WTC11 (cell line): ENCODE data around the gene ULK4. TPM values are rescaled to one million over a fixed set of nuclear protein-coding genes. Genes with fewer than 3 reads are reported as not detected.

Experiments
- ATAC-seq: fragments of 200-7000 bp; cut with Tn5 transposase; 2 replicates; pipeline ENCODE4 v1.10.0; 2021; ENCODE audit warnings: mild to moderate bottlenecking, moderate library complexity
- CTCF ChIA-PET: fragments of 300-600 bp; sonication (Branson Sonifier 250); formaldehyde crosslinking; loops from one replicate; lab custom pipeline; 2021; ENCODE audit warnings: antibody characterized with exemption; lab: Charles Lee
- POLR2A ChIA-PET: fragments of 350-600 bp; sonication (Branson Sonifier 250); formaldehyde crosslinking; loops from one replicate; lab custom pipeline; 2021; ENCODE audit warnings: antibody characterized with exemption; lab: Charles Lee
- DNase-seq: peaks from one replicate; pipeline ENCODE4 v3.0.0; 2021; ENCODE audit warnings: low spot score
- H3K27ac Mint-ChIP-seq: 2 replicates; pipeline ENCODE4 v1.8.0; 2021; ENCODE audit warnings: mixed read lengths
- H3K27me3 Mint-ChIP-seq: 2 replicates; pipeline ENCODE4 v1.8.0; 2021; ENCODE audit warnings: low read depth, mild to moderate bottlenecking, moderate library complexity, mixed read lengths
- H3K36me3 Mint-ChIP-seq: 2 replicates; pipeline ENCODE4 v1.8.0; 2021; ENCODE audit warnings: mixed read lengths
- H3K4me1 Mint-ChIP-seq: 2 replicates; pipeline ENCODE4 v1.8.0; 2022; ENCODE audit warnings: mixed read lengths
- H3K4me3 Mint-ChIP-seq: 2 replicates; pipeline ENCODE4 v1.8.0; 2021; ENCODE audit warnings: mild to moderate bottlenecking, moderate library complexity, mixed read lengths
- H3K9me3 Mint-ChIP-seq: 2 replicates; pipeline ENCODE4 v1.8.0; 2021; ENCODE audit warnings: mixed read lengths
- ATF3 ChIP-seq: sonication (generic); formaldehyde crosslinking; conservative IDR thresholded peaks from 2 replicates; pipeline ENCODE4 v1.8.1; 2022; ENCODE audit warnings: mild to moderate bottlenecking, missing genetic modification reagents
- CREB1 ChIP-seq: sonication (generic); formaldehyde crosslinking; IDR thresholded peaks from 2 replicates; pipeline ENCODE4 v1.8.0; 2023; ENCODE audit warnings: mild to moderate bottlenecking, missing genetic modification reagents
- CTCF ChIP-seq: fragments of 200-600 bp; IDR thresholded peaks from 2 replicates; pipeline ENCODE4 v1.8.0; 2022; ENCODE audit warnings: antibody characterized with exemption
- HMGA2 ChIP-seq: fragments of 250-450 bp; sonication (Bioruptor Pico); IDR thresholded peaks from 2 replicates; pipeline ENCODE4 v1.4.0; 2021; ENCODE audit warnings: mild to moderate bottlenecking, moderate library complexity
- MLX ChIP-seq: sonication (generic); formaldehyde crosslinking; IDR thresholded peaks from 2 replicates; pipeline ENCODE4 v1.8.1; 2023; ENCODE audit warnings: mild to moderate bottlenecking, missing genetic modification reagents, moderate library complexity
- NR2C2 ChIP-seq: sonication (generic); formaldehyde crosslinking; IDR thresholded peaks from 2 replicates; pipeline ENCODE4 v1.8.0; 2022; ENCODE audit warnings: mild to moderate bottlenecking, missing genetic modification reagents
- NR3C1 ChIP-seq: sonication (generic); formaldehyde crosslinking; conservative IDR thresholded peaks from 2 replicates; pipeline ENCODE4 v1.8.1; 2023; ENCODE audit warnings: low read depth, mild to moderate bottlenecking, missing genetic modification reagents
- OVOL2 ChIP-seq: fragments of 250-450 bp; sonication (Bioruptor Pico); IDR thresholded peaks from 2 replicates; pipeline ENCODE4 v1.9.0; 2021; ENCODE audit warnings: mild to moderate bottlenecking, borderline replicate concordance
- PRRX2 ChIP-seq: fragments of 250-450 bp; sonication (Bioruptor Pico); IDR thresholded peaks from 2 replicates; pipeline ENCODE4 v1.8.0; 2021; ENCODE audit warnings: mild to moderate bottlenecking
- RELA ChIP-seq: sonication (generic); formaldehyde crosslinking; IDR thresholded peaks from 2 replicates; pipeline ENCODE4 v1.8.1; 2022; ENCODE audit warnings: missing genetic modification reagents, mild to moderate bottlenecking, borderline replicate concordance
- USF2 ChIP-seq: sonication (generic); formaldehyde crosslinking; IDR thresholded peaks from 2 replicates; pipeline ENCODE4 v1.8.1; 2023; ENCODE audit warnings: mild to moderate bottlenecking, missing genetic modification reagents, moderate library complexity
- ZNF263 ChIP-seq: sonication (generic); formaldehyde crosslinking; IDR thresholded peaks from 2 replicates; pipeline ENCODE4 v1.8.1; 2022; ENCODE audit warnings: low read depth, mild to moderate bottlenecking, moderate library complexity, missing genetic modification reagents
- ZNF281 ChIP-seq: sonication (generic); formaldehyde crosslinking; IDR thresholded peaks from 2 replicates; pipeline ENCODE4 v1.8.0; 2023; ENCODE audit warnings: mild to moderate bottlenecking, missing genetic modification reagents
- ZNF425 ChIP-seq: fragments of 250-450 bp; sonication (Bioruptor Pico); conservative IDR thresholded peaks from 2 replicates; pipeline ENCODE4 v1.9.0; 2021; ENCODE audit warnings: mild to moderate bottlenecking
- total RNA-seq: library from RNA; stranded (reverse); gene quantifications from 3 replicates; pipeline ENCODE4 v1.2.3, GENCODE V29; 2021
- TF ChIP-seq, protein P1 (sequence below): sonication (generic); formaldehyde crosslinking; IDR thresholded peaks from 2 replicates; pipeline ENCODE4 v1.8.1; 2022; ENCODE audit warnings: low read depth, missing genetic modification reagents, borderline replicate concordance
- TF ChIP-seq, protein P2 (sequence below): fragments of 250-450 bp; sonication (Bioruptor Pico); IDR thresholded peaks from 2 replicates; pipeline ENCODE4 v1.9.0; 2021; ENCODE audit warnings: mild to moderate bottlenecking

ULK4 gene
- total RNA-seq, 1 experiment from 2014 or later: 9.2 TPM

- Mint-ChIP-seq H3K27me3 (no peaks in the 10 kb centered on the region), H3K36me3 (0 out of 2 replicates have a peak, but pooled peaks cover 3% of the 10 kb centered on the region), H3K4me1 (no peaks in the 10 kb centered on the region), H3K27ac (no peak overlapping the region), H3K4me3 (no peak overlapping the region), H3K9me3 (peaks cover 8% of the 10 kb centered on the region; the same call in 1 of the 2 replicates)
- DNase-seq: no peak
- ChIA-PET CTCF (no interaction called here), POLR2A (interaction anchor here (0.6 kb wide), 1 partner anchor 89 kb away, joined by 3 read pairs; no protein-coding TSS in a partner anchor)
- ATAC-seq: no peak
- TF ChIP-seq, protein P1, sequence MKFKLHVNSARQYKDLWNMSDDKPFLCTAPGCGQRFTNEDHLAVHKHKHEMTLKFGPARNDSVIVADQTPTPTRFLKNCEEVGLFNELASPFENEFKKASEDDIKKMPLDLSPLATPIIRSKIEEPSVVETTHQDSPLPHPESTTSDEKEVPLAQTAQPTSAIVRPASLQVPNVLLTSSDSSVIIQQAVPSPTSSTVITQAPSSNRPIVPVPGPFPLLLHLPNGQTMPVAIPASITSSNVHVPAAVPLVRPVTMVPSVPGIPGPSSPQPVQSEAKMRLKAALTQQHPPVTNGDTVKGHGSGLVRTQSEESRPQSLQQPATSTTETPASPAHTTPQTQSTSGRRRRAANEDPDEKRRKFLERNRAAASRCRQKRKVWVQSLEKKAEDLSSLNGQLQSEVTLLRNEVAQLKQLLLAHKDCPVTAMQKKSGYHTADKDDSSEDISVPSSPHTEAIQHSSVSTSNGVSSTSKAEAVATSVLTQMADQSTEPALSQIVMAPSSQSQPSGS (CRISPR knock-in tag): no peak
- TF ChIP-seq NR3C1 (CRISPR knock-in tag) (no peak), ZNF425 (CRISPR knock-in tag) (no peak), ZNF281 (CRISPR knock-in tag) (no peak), CTCF (no peak), NR2C2 (CRISPR knock-in tag) (no peak), PRRX2 (CRISPR knock-in tag) (no peak), OVOL2 (CRISPR knock-in tag) (no peak), ATF3 (CRISPR knock-in tag) (no peak), CREB1 (CRISPR knock-in tag) (no peak), RELA (CRISPR knock-in tag) (no peak), ZNF263 (CRISPR knock-in tag) (no peak), HMGA2 (CRISPR knock-in tag) (no peak), MLX (no peak), USF2 (CRISPR knock-in tag) (no peak)
- TF ChIP-seq, protein P2, sequence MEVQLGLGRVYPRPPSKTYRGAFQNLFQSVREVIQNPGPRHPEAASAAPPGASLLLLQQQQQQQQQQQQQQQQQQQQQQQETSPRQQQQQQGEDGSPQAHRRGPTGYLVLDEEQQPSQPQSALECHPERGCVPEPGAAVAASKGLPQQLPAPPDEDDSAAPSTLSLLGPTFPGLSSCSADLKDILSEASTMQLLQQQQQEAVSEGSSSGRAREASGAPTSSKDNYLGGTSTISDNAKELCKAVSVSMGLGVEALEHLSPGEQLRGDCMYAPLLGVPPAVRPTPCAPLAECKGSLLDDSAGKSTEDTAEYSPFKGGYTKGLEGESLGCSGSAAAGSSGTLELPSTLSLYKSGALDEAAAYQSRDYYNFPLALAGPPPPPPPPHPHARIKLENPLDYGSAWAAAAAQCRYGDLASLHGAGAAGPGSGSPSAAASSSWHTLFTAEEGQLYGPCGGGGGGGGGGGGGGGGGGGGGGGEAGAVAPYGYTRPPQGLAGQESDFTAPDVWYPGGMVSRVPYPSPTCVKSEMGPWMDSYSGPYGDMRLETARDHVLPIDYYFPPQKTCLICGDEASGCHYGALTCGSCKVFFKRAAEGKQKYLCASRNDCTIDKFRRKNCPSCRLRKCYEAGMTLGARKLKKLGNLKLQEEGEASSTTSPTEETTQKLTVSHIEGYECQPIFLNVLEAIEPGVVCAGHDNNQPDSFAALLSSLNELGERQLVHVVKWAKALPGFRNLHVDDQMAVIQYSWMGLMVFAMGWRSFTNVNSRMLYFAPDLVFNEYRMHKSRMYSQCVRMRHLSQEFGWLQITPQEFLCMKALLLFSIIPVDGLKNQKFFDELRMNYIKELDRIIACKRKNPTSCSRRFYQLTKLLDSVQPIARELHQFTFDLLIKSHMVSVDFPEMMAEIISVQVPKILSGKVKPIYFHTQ (CRISPR knock-in tag): no peak
Measured at GRCh38 chr3:41749988-41750387, 211.9 kb downstream of the ULK4 start.
